ENCODE data around the gene EFNA1. TPM values are rescaled to one million over a fixed set of nuclear protein-coding genes. Genes with fewer than 3 reads are reported as not detected.

EFNA1 gene
- total RNA-seq, 1 experiment from 2014 or later, result 6.5 TPM

- Mint-ChIP-seq H3K27ac (no peak overlapping the region), H3K9me3 (no peaks in the 10 kb centered on the region), H3K4me3 (no peak overlapping the region), H3K27me3 (ENCODE audit: low read depth) (peaks cover 12% of the 10 kb centered on the region), H3K36me3 (no peaks in the 10 kb centered on the region), H3K4me1 (peaks cover 4% of the 10 kb centered on the region; the same call in 1 of the 2 replicates)
- CTCF ChIA-PET, result interaction anchor here (2.2 to 3.2 kb wide), 2 partner anchors 22 to 54 kb away, joined by 15 to 21 read pairs; no protein-coding TSS in a partner anchor
- DNase-seq (ENCODE audit: low spot score) (no peak), ATAC-seq (no peak)
- POLR2A ChIA-PET, result no interaction called here
- TF ChIP-seq, protein P1, sequence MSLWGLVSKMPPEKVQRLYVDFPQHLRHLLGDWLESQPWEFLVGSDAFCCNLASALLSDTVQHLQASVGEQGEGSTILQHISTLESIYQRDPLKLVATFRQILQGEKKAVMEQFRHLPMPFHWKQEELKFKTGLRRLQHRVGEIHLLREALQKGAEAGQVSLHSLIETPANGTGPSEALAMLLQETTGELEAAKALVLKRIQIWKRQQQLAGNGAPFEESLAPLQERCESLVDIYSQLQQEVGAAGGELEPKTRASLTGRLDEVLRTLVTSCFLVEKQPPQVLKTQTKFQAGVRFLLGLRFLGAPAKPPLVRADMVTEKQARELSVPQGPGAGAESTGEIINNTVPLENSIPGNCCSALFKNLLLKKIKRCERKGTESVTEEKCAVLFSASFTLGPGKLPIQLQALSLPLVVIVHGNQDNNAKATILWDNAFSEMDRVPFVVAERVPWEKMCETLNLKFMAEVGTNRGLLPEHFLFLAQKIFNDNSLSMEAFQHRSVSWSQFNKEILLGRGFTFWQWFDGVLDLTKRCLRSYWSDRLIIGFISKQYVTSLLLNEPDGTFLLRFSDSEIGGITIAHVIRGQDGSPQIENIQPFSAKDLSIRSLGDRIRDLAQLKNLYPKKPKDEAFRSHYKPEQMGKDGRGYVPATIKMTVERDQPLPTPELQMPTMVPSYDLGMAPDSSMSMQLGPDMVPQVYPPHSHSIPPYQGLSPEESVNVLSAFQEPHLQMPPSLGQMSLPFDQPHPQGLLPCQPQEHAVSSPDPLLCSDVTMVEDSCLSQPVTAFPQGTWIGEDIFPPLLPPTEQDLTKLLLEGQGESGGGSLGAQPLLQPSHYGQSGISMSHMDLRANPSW (CRISPR knock-in tag; conservative IDR thresholded peaks at IDR 0.05; ENCODE audit: low read depth), result no peak
- no peak for TF ChIP-seq MLX (CRISPR knock-in tag; IDR thresholded peaks at IDR 0.05)
- TF ChIP-seq, protein P2, sequence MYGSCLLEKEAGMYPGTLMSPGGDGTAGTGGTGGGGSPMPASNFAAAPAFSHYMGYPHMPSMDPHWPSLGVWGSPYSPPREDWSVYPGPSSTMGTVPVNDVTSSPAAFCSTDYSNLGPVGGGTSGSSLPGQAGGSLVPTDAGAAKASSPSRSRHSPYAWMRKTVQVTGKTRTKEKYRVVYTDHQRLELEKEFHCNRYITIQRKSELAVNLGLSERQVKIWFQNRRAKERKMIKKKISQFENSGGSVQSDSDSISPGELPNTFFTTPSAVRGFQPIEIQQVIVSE (CRISPR knock-in tag; IDR thresholded peaks at IDR 0.05; ENCODE audit: borderline replicate concordance), result no peak
- TF ChIP-seq, protein P3, sequence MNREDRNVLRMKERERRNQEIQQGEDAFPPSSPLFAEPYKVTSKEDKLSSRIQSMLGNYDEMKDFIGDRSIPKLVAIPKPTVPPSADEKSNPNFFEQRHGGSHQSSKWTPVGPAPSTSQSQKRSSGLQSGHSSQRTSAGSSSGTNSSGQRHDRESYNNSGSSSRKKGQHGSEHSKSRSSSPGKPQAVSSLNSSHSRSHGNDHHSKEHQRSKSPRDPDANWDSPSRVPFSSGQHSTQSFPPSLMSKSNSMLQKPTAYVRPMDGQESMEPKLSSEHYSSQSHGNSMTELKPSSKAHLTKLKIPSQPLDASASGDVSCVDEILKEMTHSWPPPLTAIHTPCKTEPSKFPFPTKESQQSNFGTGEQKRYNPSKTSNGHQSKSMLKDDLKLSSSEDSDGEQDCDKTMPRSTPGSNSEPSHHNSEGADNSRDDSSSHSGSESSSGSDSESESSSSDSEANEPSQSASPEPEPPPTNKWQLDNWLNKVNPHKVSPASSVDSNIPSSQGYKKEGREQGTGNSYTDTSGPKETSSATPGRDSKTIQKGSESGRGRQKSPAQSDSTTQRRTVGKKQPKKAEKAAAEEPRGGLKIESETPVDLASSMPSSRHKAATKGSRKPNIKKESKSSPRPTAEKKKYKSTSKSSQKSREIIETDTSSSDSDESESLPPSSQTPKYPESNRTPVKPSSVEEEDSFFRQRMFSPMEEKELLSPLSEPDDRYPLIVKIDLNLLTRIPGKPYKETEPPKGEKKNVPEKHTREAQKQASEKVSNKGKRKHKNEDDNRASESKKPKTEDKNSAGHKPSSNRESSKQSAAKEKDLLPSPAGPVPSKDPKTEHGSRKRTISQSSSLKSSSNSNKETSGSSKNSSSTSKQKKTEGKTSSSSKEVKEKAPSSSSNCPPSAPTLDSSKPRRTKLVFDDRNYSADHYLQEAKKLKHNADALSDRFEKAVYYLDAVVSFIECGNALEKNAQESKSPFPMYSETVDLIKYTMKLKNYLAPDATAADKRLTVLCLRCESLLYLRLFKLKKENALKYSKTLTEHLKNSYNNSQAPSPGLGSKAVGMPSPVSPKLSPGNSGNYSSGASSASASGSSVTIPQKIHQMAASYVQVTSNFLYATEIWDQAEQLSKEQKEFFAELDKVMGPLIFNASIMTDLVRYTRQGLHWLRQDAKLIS (CRISPR knock-in tag; IDR thresholded peaks at IDR 0.05; ENCODE audit: borderline replicate concordance), result no peak
- TF ChIP-seq GRHL2 (CRISPR knock-in tag; IDR thresholded peaks at IDR 0.05; ENCODE audit: insufficient replicate concordance, severe bottlenecking), result no peak
- TF ChIP-seq NFATC4 (CRISPR knock-in tag; IDR thresholded peaks at IDR 0.05), result no peak
- TF ChIP-seq, protein P4, sequence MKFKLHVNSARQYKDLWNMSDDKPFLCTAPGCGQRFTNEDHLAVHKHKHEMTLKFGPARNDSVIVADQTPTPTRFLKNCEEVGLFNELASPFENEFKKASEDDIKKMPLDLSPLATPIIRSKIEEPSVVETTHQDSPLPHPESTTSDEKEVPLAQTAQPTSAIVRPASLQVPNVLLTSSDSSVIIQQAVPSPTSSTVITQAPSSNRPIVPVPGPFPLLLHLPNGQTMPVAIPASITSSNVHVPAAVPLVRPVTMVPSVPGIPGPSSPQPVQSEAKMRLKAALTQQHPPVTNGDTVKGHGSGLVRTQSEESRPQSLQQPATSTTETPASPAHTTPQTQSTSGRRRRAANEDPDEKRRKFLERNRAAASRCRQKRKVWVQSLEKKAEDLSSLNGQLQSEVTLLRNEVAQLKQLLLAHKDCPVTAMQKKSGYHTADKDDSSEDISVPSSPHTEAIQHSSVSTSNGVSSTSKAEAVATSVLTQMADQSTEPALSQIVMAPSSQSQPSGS (CRISPR knock-in tag; IDR thresholded peaks at IDR 0.05; ENCODE audit: borderline replicate concordance, low read depth), result no peak
- no peak for TF ChIP-seq ZNF396 (CRISPR knock-in tag; IDR thresholded peaks at IDR 0.05; ENCODE audit: borderline replicate concordance)
- no peak for TF ChIP-seq AR (CRISPR knock-in tag; IDR thresholded peaks at IDR 0.05)
- no peak for TF ChIP-seq ZNF281 (CRISPR knock-in tag; IDR thresholded peaks at IDR 0.05)
- no peak for TF ChIP-seq SOX15 (CRISPR knock-in tag; IDR thresholded peaks at IDR 0.05)
- TF ChIP-seq, protein P5, sequence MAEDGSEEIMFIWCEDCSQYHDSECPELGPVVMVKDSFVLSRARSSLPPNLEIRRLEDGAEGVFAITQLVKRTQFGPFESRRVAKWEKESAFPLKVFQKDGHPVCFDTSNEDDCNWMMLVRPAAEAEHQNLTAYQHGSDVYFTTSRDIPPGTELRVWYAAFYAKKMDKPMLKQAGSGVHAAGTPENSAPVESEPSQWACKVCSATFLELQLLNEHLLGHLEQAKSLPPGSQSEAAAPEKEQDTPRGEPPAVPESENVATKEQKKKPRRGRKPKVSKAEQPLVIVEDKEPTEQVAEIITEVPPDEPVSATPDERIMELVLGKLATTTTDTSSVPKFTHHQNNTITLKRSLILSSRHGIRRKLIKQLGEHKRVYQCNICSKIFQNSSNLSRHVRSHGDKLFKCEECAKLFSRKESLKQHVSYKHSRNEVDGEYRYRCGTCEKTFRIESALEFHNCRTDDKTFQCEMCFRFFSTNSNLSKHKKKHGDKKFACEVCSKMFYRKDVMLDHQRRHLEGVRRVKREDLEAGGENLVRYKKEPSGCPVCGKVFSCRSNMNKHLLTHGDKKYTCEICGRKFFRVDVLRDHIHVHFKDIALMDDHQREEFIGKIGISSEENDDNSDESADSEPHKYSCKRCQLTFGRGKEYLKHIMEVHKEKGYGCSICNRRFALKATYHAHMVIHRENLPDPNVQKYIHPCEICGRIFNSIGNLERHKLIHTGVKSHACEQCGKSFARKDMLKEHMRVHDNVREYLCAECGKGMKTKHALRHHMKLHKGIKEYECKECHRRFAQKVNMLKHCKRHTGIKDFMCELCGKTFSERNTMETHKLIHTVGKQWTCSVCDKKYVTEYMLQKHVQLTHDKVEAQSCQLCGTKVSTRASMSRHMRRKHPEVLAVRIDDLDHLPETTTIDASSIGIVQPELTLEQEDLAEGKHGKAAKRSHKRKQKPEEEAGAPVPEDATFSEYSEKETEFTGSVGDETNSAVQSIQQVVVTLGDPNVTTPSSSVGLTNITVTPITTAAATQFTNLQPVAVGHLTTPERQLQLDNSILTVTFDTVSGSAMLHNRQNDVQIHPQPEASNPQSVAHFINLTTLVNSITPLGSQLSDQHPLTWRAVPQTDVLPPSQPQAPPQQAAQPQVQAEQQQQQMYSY (CRISPR knock-in tag; IDR thresholded peaks at IDR 0.05), result no peak
- no peak for TF ChIP-seq SMAD3 (CRISPR knock-in tag; IDR thresholded peaks at IDR 0.05; ENCODE audit: borderline replicate concordance)
- TF ChIP-seq TP53 (CRISPR knock-in tag; IDR thresholded peaks at IDR 0.05), result no peak
Measured at GRCh38 chr1:155113450-155113980, 14.2 kb upstream of the EFNA1 start.

Measured in WTC11 (cell line).